HCT116 (cell line): Measurements from ENCODE around the gene TBCD.

ENCODE experiments used
- CEBPB ChIP-seq: IDR thresholded peaks from 2 replicates; pipeline ENCODE4 v1.6.1; 2012; ENCODE audit warnings: low read depth
- CTCF ChIP-seq, 3 experiments: fragments of 200-600 bp in 1 of 3; sonication (generic) in 1 of 3; IDR thresholded peaks in 2 of 3; conservative IDR thresholded peaks in 1 of 3; 2 replicates each; pipeline ENCODE4 v1.5.1; 2012 to 2017; ENCODE audit warnings: low read depth in 2 of 3, low read length in 2 of 3, antibody characterized with exemption in 1 of 3, borderline replicate concordance in 1 of 3, control low read depth in 1 of 3, mild to moderate bottlenecking in 1 of 3, mixed read lengths in 1 of 3, mixed run types in 1 of 3, moderate library complexity in 1 of 3; ENCODE audit not compliant: insufficient read depth in 1 of 3
- ELF1 ChIP-seq: IDR thresholded peaks from 2 replicates; pipeline ENCODE4 v1.6.1; 2012; ENCODE audit warnings: low read depth, borderline replicate concordance
- EZH2 ChIP-seq: fragments of 200-600 bp; sonication (generic); IDR thresholded peaks from 2 replicates; pipeline ENCODE4 v1.6.1; 2017; ENCODE audit warnings: antibody characterized with exemption, mixed run types
- EZH2phosphoT487 ChIP-seq: fragments of 200-600 bp; IDR thresholded peaks from 2 replicates; pipeline ENCODE4 v1.6.1; 2018; ENCODE audit warnings: antibody characterized with exemption, borderline replicate concordance
- JUND ChIP-seq: IDR thresholded peaks from 2 replicates; pipeline ENCODE4 v1.6.1; 2012
- MAX ChIP-seq: IDR thresholded peaks from 2 replicates; pipeline ENCODE4 v1.6.1; 2012
- POLR2A ChIP-seq: IDR thresholded peaks from 2 replicates; pipeline ENCODE4 v1.7.0; 2011; ENCODE audit warnings: borderline replicate concordance; ENCODE audit not compliant: insufficient read depth, insufficient read length; ENCODE audit errors: extremely low read depth
- POLR2AphosphoS5 ChIP-seq: IDR thresholded peaks from 2 replicates; pipeline ENCODE4 v1.6.1; 2011; ENCODE audit warnings: mild to moderate bottlenecking, low read depth, low read length, moderate library complexity
- TCF7L2 ChIP-seq: IDR thresholded peaks from 2 replicates; pipeline ENCODE4 v1.7.0; 2011; ENCODE audit warnings: borderline replicate concordance, inconsistent platforms; ENCODE audit not compliant: insufficient read depth, insufficient read length; ENCODE audit errors: extremely low read depth
- YY1 ChIP-seq: IDR thresholded peaks from 2 replicates; pipeline ENCODE4 v1.6.1; 2011; ENCODE audit warnings: low read length, low read depth, moderate library complexity, mild to moderate bottlenecking; ENCODE audit not compliant: insufficient replicate concordance; ENCODE audit errors: extremely low read depth
- ZNF274 ChIP-seq: fragments of 200-500 bp; sonication (Bioruptor generic); IDR thresholded peaks from 2 replicates; pipeline ENCODE4 v1.6.1; 2014; ENCODE audit warnings: mild to moderate bottlenecking, low read depth, low read length, inconsistent platforms

GRCh38 chr17:82870541-82870940, 118.7 kb downstream of the TBCD start:
- no peak for TF ChIP-seq POLR2AphosphoS5
- TF ChIP-seq CTCF (IDR thresholded peaks at IDR 0.05 in 2 of 3, conservative IDR thresholded peaks at IDR 0.05 in 1 of 3; ENCODE audit: borderline replicate concordance in 1 of 3, insufficient read depth in 1 of 3, low read depth in 2 of 3, low read length in 2 of 3), result no peak
- TF ChIP-seq EZH2, result no peak
- no peak for TF ChIP-seq POLR2A
- TF ChIP-seq JUND, result no peak
- no peak for TF ChIP-seq ZNF274
- TF ChIP-seq EZH2phosphoT487, result no peak
- TF ChIP-seq TCF7L2, result no peak
- TF ChIP-seq CEBPB, result no peak
- TF ChIP-seq MAX, result no peak
- TF ChIP-seq ELF1, result no peak
- TF ChIP-seq YY1, result no peak
